ENCODE results near the gene ZFPL1. TPM values are rescaled to one million over a fixed set of nuclear protein-coding genes. Genes with fewer than 3 reads are reported as not detected.
A peak's percentile ranks its signal among the peaks of the same experiment; 100 is the strongest.

Gene ZFPL1
- 10 to 100 TPM; 44.2 to 46.5 TPM for total RNA-seq

GRCh38 chr11:65083834-65084597 is at the start of gene ZFPL1, which contains the start of gene CDCA5:
TSS of gene ZFPL1 (plus strand) at chr11:65084222. CDS start at chr11:65084699, 477 bp downstream.
TSS of gene CDCA5 (minus strand) at chr11:65084040. CDS start at chr11:65083978, 62 bp downstream.
- no peaks in the 10 kb centered on the region for H3K9me3 Mint-ChIP-seq
- peaks cover 25 to 33% of the 10 kb centered on the region in 2 donors for H3K36me3 Mint-ChIP-seq (ENCODE audit: insufficient read depth in 2 of 2)
- H3K4me1 Mint-ChIP-seq (ENCODE audit: low read depth): peaks cover 57% of the 10 kb centered on the region
- peak; percentile 96 to 98 for DNase-seq
- H3K27me3 Mint-ChIP-seq (ENCODE audit: low read depth): no peaks in the 10 kb centered on the region
- ATAC-seq (replicated peaks in 1 of 2): peak; percentile 94 to 95
- peak within 1 kb of the TSS; percentile 98 to 99 for H3K4me3 Mint-ChIP-seq
- H3K27ac Mint-ChIP-seq: peak within 1 kb of the TSS; percentile 98

GRCh38 chr11:65034423-65034822 is 49.6 kb upstream of the ZFPL1 start:
- Mint-ChIP-seq H3K36me3 (ENCODE audit: insufficient read depth in 2 of 2) (no peaks in the 10 kb centered on the region), H3K4me1 (ENCODE audit: low read depth) (no peaks in the 10 kb centered on the region), H3K9me3 (no peaks in the 10 kb centered on the region), H3K27me3 (ENCODE audit: low read depth) (no peaks in the 10 kb centered on the region), H3K4me3 (no peak overlapping the region), H3K27ac (no peak overlapping the region)
- DNase-seq: no peak
- no peak for ATAC-seq (replicated peaks in 1 of 2)

GRCh38 chr11:65035579-65035978 is 48.4 kb upstream of the ZFPL1 start:
- DNase-seq (no peak), ATAC-seq (replicated peaks in 1 of 2) (no peak)
- Mint-ChIP-seq H3K4me1 (ENCODE audit: low read depth) (peaks cover 4% of the 10 kb centered on the region), H3K36me3 (ENCODE audit: insufficient read depth in 2 of 2) (no peaks in the 10 kb centered on the region), H3K27me3 (ENCODE audit: low read depth) (no peaks in the 10 kb centered on the region), H3K27ac (no peak overlapping the region), H3K4me3 (no peak overlapping the region), H3K9me3 (no peaks in the 10 kb centered on the region)

- H3K36me3 Mint-ChIP-seq (ENCODE audit: insufficient read depth in 2 of 2): no peaks in the 10 kb centered on the region
- no peak overlapping the region for H3K4me3 Mint-ChIP-seq
- no peak for ATAC-seq (replicated peaks in 1 of 2)
- no peaks in the 10 kb centered on the region for H3K27me3 Mint-ChIP-seq (ENCODE audit: low read depth)
- no peak overlapping the region for H3K27ac Mint-ChIP-seq
- peaks cover 4% of the 10 kb centered on the region for H3K4me1 Mint-ChIP-seq (ENCODE audit: low read depth)
- DNase-seq: no peak
- no peaks in the 10 kb centered on the region for H3K9me3 Mint-ChIP-seq
Measured at GRCh38 chr11:65036931-65037330, 47.1 kb upstream of the ZFPL1 start.

GRCh38 chr11:65040520-65040846 is 43.5 kb upstream of the ZFPL1 start:
- ATAC-seq (replicated peaks in 1 of 2) (no peak), DNase-seq (no peak)
- H3K27ac Mint-ChIP-seq: peak overlapping the region; percentile 85
- H3K9me3 Mint-ChIP-seq: no peaks in the 10 kb centered on the region
- peaks cover 12% of the 10 kb centered on the region for H3K4me1 Mint-ChIP-seq (ENCODE audit: low read depth)
- no peaks in the 10 kb centered on the region for H3K27me3 Mint-ChIP-seq (ENCODE audit: low read depth)
- peak overlapping the region; percentile 89 to 90 for H3K4me3 Mint-ChIP-seq
- H3K36me3 Mint-ChIP-seq (ENCODE audit: insufficient read depth in 2 of 2): peaks cover 0 to 5% of the 10 kb centered on the region in 2 donors

GRCh38 chr11:65040847-65041622 is 43.0 kb upstream of the ZFPL1 start, which contains the start of gene SAC3D1:
TSS of gene SAC3D1 (plus strand) at chr11:65041210. CDS start at chr11:65041293, 83 bp downstream.
- Mint-ChIP-seq H3K9me3 (no peaks in the 10 kb centered on the region), H3K4me3 (peak within 1 kb of the TSS; percentile 89 to 90), H3K36me3 (ENCODE audit: insufficient read depth in 2 of 2) (peaks cover 0 to 5% of the 10 kb centered on the region in 2 donors), H3K27ac (peak within 1 kb of the TSS; percentile 85), H3K4me1 (ENCODE audit: low read depth) (peaks cover 12% of the 10 kb centered on the region), H3K27me3 (ENCODE audit: low read depth) (no peaks in the 10 kb centered on the region)
- DNase-seq: peak; percentile 92 to 95
- peak; percentile 93 to 95 for ATAC-seq (replicated peaks in 1 of 2)

- Mint-ChIP-seq H3K36me3 (ENCODE audit: insufficient read depth in 2 of 2) (peaks cover 0 to 5% of the 10 kb centered on the region in 2 donors), H3K27ac (no peak overlapping the region), H3K4me1 (ENCODE audit: low read depth) (peaks cover 19% of the 10 kb centered on the region), H3K4me3 (peak overlapping the region; percentile 86 to 90), H3K27me3 (ENCODE audit: low read depth) (no peaks in the 10 kb centered on the region), H3K9me3 (no peaks in the 10 kb centered on the region)
- no peak for ATAC-seq (replicated peaks in 1 of 2)
- no peak for DNase-seq
Measured at GRCh38 chr11:65042891-65043290, 41.1 kb upstream of the ZFPL1 start.

GRCh38 chr11:65043881-65044501 is 40.0 kb upstream of the ZFPL1 start:
- ATAC-seq (replicated peaks in 1 of 2) (no peak), DNase-seq (no peak)
- peaks cover 0 to 5% of the 10 kb centered on the region in 2 donors for H3K36me3 Mint-ChIP-seq (ENCODE audit: insufficient read depth in 2 of 2)
- peaks cover 19% of the 10 kb centered on the region for H3K4me1 Mint-ChIP-seq (ENCODE audit: low read depth)
- no peak overlapping the region for H3K4me3 Mint-ChIP-seq
- H3K9me3 Mint-ChIP-seq: no peaks in the 10 kb centered on the region
- H3K27me3 Mint-ChIP-seq (ENCODE audit: low read depth): no peaks in the 10 kb centered on the region
- no peak overlapping the region for H3K27ac Mint-ChIP-seq

GRCh38 chr11:65045061-65045460 is 39.0 kb upstream of the ZFPL1 start:
- Mint-ChIP-seq H3K36me3 (ENCODE audit: insufficient read depth in 2 of 2) (peaks cover 0 to 5% of the 10 kb centered on the region in 2 donors), H3K9me3 (no peaks in the 10 kb centered on the region), H3K4me1 (ENCODE audit: low read depth) (peaks cover 15% of the 10 kb centered on the region), H3K27me3 (ENCODE audit: low read depth) (no peaks in the 10 kb centered on the region), H3K27ac (no peak overlapping the region), H3K4me3 (no peak overlapping the region)
- no peak for ATAC-seq (replicated peaks in 1 of 2)
- DNase-seq: no peak

- peaks cover 15% of the 10 kb centered on the region for H3K4me1 Mint-ChIP-seq (ENCODE audit: low read depth)
- H3K36me3 Mint-ChIP-seq (ENCODE audit: insufficient read depth in 2 of 2): peaks cover 0 to 5% of the 10 kb centered on the region in 2 donors
- no peak overlapping the region for H3K27ac Mint-ChIP-seq
- no peaks in the 10 kb centered on the region for H3K27me3 Mint-ChIP-seq (ENCODE audit: low read depth)
- ATAC-seq (replicated peaks in 1 of 2): no peak
- H3K4me3 Mint-ChIP-seq: no peak overlapping the region
- no peak for DNase-seq
- H3K9me3 Mint-ChIP-seq: no peaks in the 10 kb centered on the region
Measured at GRCh38 chr11:65045728-65046127, 38.3 kb upstream of the ZFPL1 start.

- no peaks in the 10 kb centered on the region for H3K9me3 Mint-ChIP-seq
- DNase-seq (peak; percentile 41 to 44), ATAC-seq (replicated peaks in 1 of 2) (peak; percentile 72 to 77)
- H3K27me3 Mint-ChIP-seq (ENCODE audit: low read depth): no peaks in the 10 kb centered on the region
- H3K36me3 Mint-ChIP-seq (ENCODE audit: insufficient read depth in 2 of 2): peaks cover 0 to 5% of the 10 kb centered on the region in 2 donors
- H3K4me1 Mint-ChIP-seq (ENCODE audit: low read depth): peaks cover 10% of the 10 kb centered on the region
- H3K4me3 Mint-ChIP-seq: peak overlapping the region; percentile 71 to 89
- H3K27ac Mint-ChIP-seq: peak overlapping the region; percentile 42
Measured at GRCh38 chr11:65047581-65048422, 36.2 kb upstream of the ZFPL1 start.

- Mint-ChIP-seq H3K4me3 (no peak overlapping the region), H3K36me3 (ENCODE audit: insufficient read depth in 2 of 2) (no peaks in the 10 kb centered on the region), H3K27ac (no peak overlapping the region)
Measured at GRCh38 chr11:65051398-65051858, 32.6 kb upstream of the ZFPL1 start.

More at GRCh38 chr11:65051398-65051858, 32.6 kb upstream of the ZFPL1 start:
- DNase-seq (peak in 1 of 2 donors; percentile 13), ATAC-seq (replicated peaks in 1 of 2) (peak in 1 of 2 donors; percentile 46)
- H3K27me3 Mint-ChIP-seq (ENCODE audit: low read depth): no peaks in the 10 kb centered on the region
- H3K9me3 Mint-ChIP-seq: no peaks in the 10 kb centered on the region
- H3K4me1 Mint-ChIP-seq (ENCODE audit: low read depth): peaks cover 26% of the 10 kb centered on the region
